Spleen (tissue), 11 donors: ENCODE results near the gene EPSTI1. TPM values are rescaled to one million over a fixed set of nuclear protein-coding genes. Genes with fewer than 3 reads are reported as not detected.

Experiments
- DNase-seq: peaks from one replicate; pipeline ENCODE4 v3.0.0-alpha.2; 2020
- H3K27ac ChIP-seq, 8 donors: fragments of 200-600 bp; sonication (generic) in 7 of 8; 1 replicate in 4 of 8; 2 replicates in 4 of 8; pipeline versions ENCODE4 v1.5.0 to v1.8.0; 2016 to 2021; ENCODE audit warnings: inconsistent platforms in 4 of 8, mild to moderate bottlenecking in 4 of 8, moderate library complexity in 1 of 8
- H3K27me3 ChIP-seq, 7 donors: fragments of 200-600 bp; sonication (generic) in 6 of 7; replicated peaks in 1 of 7; 1 replicate in 4 of 7; 2 replicates in 3 of 7; pipeline versions ENCODE4 v1.5.0 to v1.8.0; 2016 to 2021; ENCODE audit warnings: inconsistent platforms in 3 of 7, mild to moderate bottlenecking in 1 of 7
- H3K36me3 ChIP-seq, 6 donors: fragments of 200-600 bp; sonication (generic) in 5 of 6; 1 replicate in 4 of 6; 2 replicates in 2 of 6; pipeline versions ENCODE4 v1.5.0 to v1.8.0; 2016 to 2021; ENCODE audit warnings: inconsistent platforms in 2 of 6
- H3K4me1 ChIP-seq, 6 donors: fragments of 200-600 bp; sonication (generic) in 5 of 6; 1 replicate in 3 of 6; 2 replicates in 3 of 6; pipeline versions ENCODE4 v1.5.0 to v1.8.0; 2016 to 2021; ENCODE audit warnings: inconsistent platforms in 3 of 6
- H3K4me3 ChIP-seq, 8 donors: fragments of 200-600 bp; sonication (generic) in 7 of 8; 1 replicate in 4 of 8; 2 replicates in 4 of 8; pipeline versions ENCODE4 v1.5.0 to v1.8.0; 2016 to 2021; ENCODE audit warnings: inconsistent platforms in 4 of 8, mild to moderate bottlenecking in 4 of 8, moderate library complexity in 2 of 8
- H3K9me3 ChIP-seq, 8 donors: fragments of 200-600 bp; sonication (generic) in 7 of 8; 1 replicate in 4 of 8; 2 replicates in 4 of 8; pipeline versions ENCODE4 v1.5.0 to v1.8.0; 2016 to 2021; ENCODE audit warnings: inconsistent platforms in 4 of 8
- CTCF ChIP-seq, 11 experiments: fragments of 200-600 bp in 7 of 11; fragments of 450-650 bp in 4 of 11; sonication (generic) in 4 of 11; IDR thresholded peaks in 8 of 11; conservative IDR thresholded peaks in 3 of 11; 1 replicate in 7 of 11; 2 replicates in 4 of 11; pipeline versions ENCODE4 v1.4.0 to v1.8.0; 2016 to 2021; ENCODE audit warnings: antibody characterized with exemption in 11 of 11, inconsistent platforms in 4 of 11, mild to moderate bottlenecking in 1 of 11
- POLR2A ChIP-seq, 3 donors: fragments of 450-650 bp; IDR thresholded peaks; one replicate each; pipeline ENCODE4 v1.5.1; 2017; ENCODE audit warnings: antibody characterized with exemption in 3 of 3, mild to moderate bottlenecking in 1 of 3
- POLR2AphosphoS5 ChIP-seq, 3 donors: sonication (generic); formaldehyde crosslinking; IDR thresholded peaks; one replicate each; pipeline ENCODE4 v1.5.1; 2017; ENCODE audit warnings: antibody characterized with exemption in 3 of 3
- WGBS, 5 donors: extraction: QIAGEN DNeasy Blood & Tissue Kit in 3 of 5; methylation state at CpG; one replicate each; pipeline versions ENCODE4 v1.1.5 to v1.1.7; 2013 to 2018; 5-methylcytosine and 5-hydroxymethylcytosine counted together
- intact Hi-C: fragments of 100-400 bp; cut with DNase I; formaldehyde crosslinking; loops from one replicate; pipeline ENCODE4 v1.15.0; 2023; ENCODE audit warnings: low total_unique reads
- polyA plus RNA-seq, 3 donors: library from polyadenylated mRNA; stranded (reverse); fragments of 200-250 nt; gene quantifications; one replicate each; pipeline ENCODE4 v1.2.1, GENCODE V29; 2013
- total RNA-seq, 7 donors: library from RNA; depleted of rRNA in 3 of 7; stranded (reverse); fragments of >200 nt in 3 of 7; fragmentation: NEBNext Ultra II Directional in 4 of 7; extraction: Animal tissue kit (Norgen Biotek cat#: 25700) in 4 of 7; gene quantifications; one replicate each; pipeline versions ENCODE4 v1.1.0 to v1.2.1, GENCODE V29; 2016 to 2021
- donor health status: healthy with polysubstance abuse.
- donor health status: DM: no; HTN: no; CAD: no; lungs with moderate emphysema.
- donor health status: DM: no; HTN: no; CAD: no.
- donor health status: Bipolar disorder and iron deficiency.
- donor health status: healthy.
- donor health status: DM: no; HTN: no; CAD: no.
- donor health status: DM: yes; HTN: yes; CAD: no.

EPSTI1 gene
- total and polyA plus RNA-seq, 10 donors, result 9.9 to 50.2 (median 20.1) TPM

GRCh38 chr13:43003010-43003409 is 11.0 kb upstream of the EPSTI1 start:
- no peak overlapping the region for H3K27ac ChIP-seq
- intact Hi-C loops, result no loop called here
- no peak for DNase-seq
- H3K36me3 ChIP-seq, result no peaks in the 10 kb centered on the region
- no peak for TF ChIP-seq POLR2AphosphoS5 (IDR thresholded peaks at IDR 0.05)
- no peak for TF ChIP-seq CTCF (IDR thresholded peaks at IDR 0.05 in 8 of 11, conservative IDR thresholded peaks at IDR 0.05 in 3 of 11)
- TF ChIP-seq POLR2A (IDR thresholded peaks at IDR 0.05), result no peak
- peaks cover 0 to 5% (median 0%) of the 10 kb centered on the region in 8 donors for H3K9me3 ChIP-seq
- H3K27me3 ChIP-seq, result no peaks in the 10 kb centered on the region
- no peak overlapping the region for H3K4me3 ChIP-seq
- no peaks in the 10 kb centered on the region for H3K4me1 ChIP-seq
- 93 to 99% (median 97%) methylated on average over 2 of the region's 2 CpGs for WGBS, 5 donors

GRCh38 chr13:43002021-43002420 is 10.0 kb upstream of the EPSTI1 start:
- Histone ChIP-seq H3K4me1 (no peaks in the 10 kb centered on the region), H3K27me3 (no peaks in the 10 kb centered on the region), H3K36me3 (no peaks in the 10 kb centered on the region), H3K27ac (no peak overlapping the region), H3K9me3 (peaks cover 0 to 5% (median 0%) of the 10 kb centered on the region in 8 donors), H3K4me3 (no peak overlapping the region)
- intact Hi-C loops, result no loop called here
- no peak for DNase-seq
- WGBS, 5 donors, result 85 to 94% (median 91%) methylated on average over 2 of the region's 2 CpGs
- TF ChIP-seq CTCF (IDR thresholded peaks at IDR 0.05 in 8 of 11, conservative IDR thresholded peaks at IDR 0.05 in 3 of 11), result no peak
- TF ChIP-seq POLR2A (IDR thresholded peaks at IDR 0.05), result no peak
- no peak for TF ChIP-seq POLR2AphosphoS5 (IDR thresholded peaks at IDR 0.05)

GRCh38 chr13:43000676-43001075 is 8.6 kb upstream of the EPSTI1 start:
- H3K9me3 ChIP-seq, result peaks cover 0 to 5% (median 0%) of the 10 kb centered on the region in 8 donors
- WGBS, 5 donors, result 39 to 54% (median 47%) methylated on average over 4 of the region's 4 CpGs
- no peak overlapping the region for H3K27ac ChIP-seq
- H3K4me1 ChIP-seq, result no peaks in the 10 kb centered on the region
- intact Hi-C loops, result no loop called here
- H3K36me3 ChIP-seq, result no peaks in the 10 kb centered on the region
- TF ChIP-seq POLR2A (IDR thresholded peaks at IDR 0.05) (no peak), POLR2AphosphoS5 (IDR thresholded peaks at IDR 0.05) (no peak), CTCF (IDR thresholded peaks at IDR 0.05 in 8 of 11, conservative IDR thresholded peaks at IDR 0.05 in 3 of 11) (no peak)
- DNase-seq, result no peak
- no peak overlapping the region for H3K4me3 ChIP-seq
- no peaks in the 10 kb centered on the region for H3K27me3 ChIP-seq

- no peak for DNase-seq
- Histone ChIP-seq H3K4me1 (no peaks in the 10 kb centered on the region), H3K27me3 (no peaks in the 10 kb centered on the region), H3K27ac (no peak overlapping the region), H3K9me3 (peaks cover 0 to 5% (median 0%) of the 10 kb centered on the region in 8 donors), H3K36me3 (no peaks in the 10 kb centered on the region), H3K4me3 (no peak overlapping the region)
- TF ChIP-seq POLR2AphosphoS5 (IDR thresholded peaks at IDR 0.05) (no peak), POLR2A (IDR thresholded peaks at IDR 0.05) (no peak), CTCF (IDR thresholded peaks at IDR 0.05 in 8 of 11, conservative IDR thresholded peaks at IDR 0.05 in 3 of 11) (no peak)
- intact Hi-C loops, result no loop called here
- 83 to 93% (median 89%) methylated on average over 2 of the region's 2 CpGs for WGBS, 5 donors
Observed at GRCh38 chr13:42999491-42999890, 7.5 kb upstream of the EPSTI1 start.
